Endothelial cell of umbilical vein (primary cell): ENCODE measurements around the gene KNCN. TPM values are rescaled to one million over a fixed set of nuclear protein-coding genes. Genes with fewer than 3 reads are reported as not detected.

Experiments used
- BruUV-seq: library from RNA; stranded (reverse); fragments of 400-500 nt; replicated peaks from 2 replicates; lab custom pipeline; 2021; lab: Mats Ljungman, UMichigan
- CTCF ChIA-PET: fragments of 300-600, 350-600 bp; sonication (Branson Sonifier 250); formaldehyde crosslinking; loops from one replicate; lab custom pipeline; 2021; ENCODE audit warnings: antibody characterized with exemption, inconsistent platforms; lab: Charles Lee
- POLR2A ChIA-PET: fragments of 300-600, 350-600 bp; sonication (Branson Sonifier 250); formaldehyde crosslinking; loops from one replicate; lab custom pipeline; 2021; ENCODE audit warnings: antibody characterized with exemption, inconsistent platforms; lab: Charles Lee
- DNase-seq: peaks from one replicate; pipeline ENCODE4 v3.0.0-alpha.2; 2011; ENCODE audit warnings: low read depth, low spot score
- FAIRE-seq: peaks from 2 replicates; lab custom pipeline; 2011; peaks lifted over from hg19 to GRCh38; lab: Jason Lieb, UNC
- H2AFZ ChIP-seq: 2 replicates; pipeline ENCODE4 v1.6.0; 2012; ENCODE audit warnings: low read depth, low read length, control low read depth, inconsistent platforms
- H3K27ac ChIP-seq: 2 replicates; pipeline ENCODE4 v1.5.1; 2011; ENCODE audit warnings: low read depth, mild to moderate bottlenecking, control low read depth, low read length, moderate library complexity; ENCODE audit not compliant: insufficient read depth
- H3K27me3 ChIP-seq, 2 experiments: 2 replicates each; pipeline versions ENCODE4 v1.6.0 to v1.6.1; 2011; ENCODE audit warnings: low read length in 2 of 2, mixed read lengths in 1 of 2; ENCODE audit not compliant: control insufficient read depth in 2 of 2, insufficient read depth in 2 of 2
- H3K36me3 ChIP-seq, 2 experiments: 2 replicates in 1 of 2; 3 replicates in 1 of 2; pipeline ENCODE4 v1.5.1; 2011; ENCODE audit warnings: low read length in 2 of 2, mild to moderate bottlenecking in 1 of 2, moderate library complexity in 1 of 2; ENCODE audit not compliant: control insufficient read depth in 2 of 2, insufficient read depth in 2 of 2; ENCODE audit errors: extremely low read depth in 1 of 2
- H3K4me1 ChIP-seq: 3 replicates; pipeline ENCODE4 v1.5.1; 2011; ENCODE audit warnings: mild to moderate bottlenecking, low read length; ENCODE audit not compliant: control insufficient read depth, insufficient read depth; ENCODE audit errors: extremely low read depth
- H3K4me2 ChIP-seq: 2 replicates; pipeline ENCODE4 v1.6.1; 2011; ENCODE audit warnings: low read length, control low read depth, mixed read lengths; ENCODE audit not compliant: insufficient read depth
- H3K4me3 ChIP-seq, 3 experiments: fragments of 200-600 bp in 1 of 3; sonication (generic), shearing (Covaris generic) in 1 of 3; replicated peaks in 1 of 3; 2 replicates each; pipeline ENCODE4 v1.5.1; 2011 to 2016; ENCODE audit warnings: control low read depth in 3 of 3, low read length in 3 of 3, mild to moderate bottlenecking in 2 of 3, inconsistent platforms in 1 of 3, low read depth in 1 of 3, moderate library complexity in 1 of 3; ENCODE audit not compliant: insufficient read depth in 1 of 3
- H3K79me2 ChIP-seq: 2 replicates; pipeline ENCODE4 v1.6.0; 2012; ENCODE audit warnings: low read length, inconsistent platforms; ENCODE audit not compliant: control insufficient read depth, insufficient read depth
- H3K9ac ChIP-seq: replicated peaks from 2 replicates; pipeline ENCODE3; 2011; ENCODE audit warnings: low read length, control low read depth; ENCODE audit not compliant: insufficient read depth; ENCODE audit errors: extremely low read depth
- H3K9me1 ChIP-seq: replicated peaks from 3 replicates; pipeline ENCODE4 v1.6.0; 2011; ENCODE audit warnings: mild to moderate bottlenecking, low read length; ENCODE audit not compliant: control insufficient read depth, insufficient read depth; ENCODE audit errors: extremely low read depth
- H3K9me3 ChIP-seq: replicated peaks from 2 replicates; pipeline ENCODE4 v1.5.1; 2012; ENCODE audit warnings: low read length, inconsistent platforms; ENCODE audit not compliant: control insufficient read depth, insufficient read depth
- H4K20me1 ChIP-seq: replicated peaks from 2 replicates; pipeline ENCODE3; 2011; ENCODE audit warnings: mild to moderate bottlenecking, low read length; ENCODE audit not compliant: control insufficient read depth, insufficient read depth; ENCODE audit errors: extremely low read depth
- CTCF ChIP-seq, 2 donors: IDR thresholded peaks; 1 replicate in 1 of 2; 2 replicates in 1 of 2; pipeline ENCODE4 v1.5.1; 2011; ENCODE audit warnings: low read length in 2 of 2, mild to moderate bottlenecking in 2 of 2, moderate library complexity in 2 of 2, control low read depth in 1 of 2, inconsistent platforms in 1 of 2, low read depth in 1 of 2; ENCODE audit not compliant: insufficient read depth in 1 of 2; ENCODE audit errors: extremely low read depth in 1 of 2
- EZH2 ChIP-seq: IDR thresholded peaks from 2 replicates; pipeline ENCODE4 v1.6.1; 2012; ENCODE audit warnings: borderline replicate concordance, low read depth, mild to moderate bottlenecking, moderate library complexity, low read length, inconsistent platforms; ENCODE audit not compliant: severe bottlenecking
- FOS ChIP-seq: IDR thresholded peaks from 2 replicates; pipeline ENCODE4 v1.6.1; 2011; ENCODE audit warnings: mild to moderate bottlenecking, low read length, moderate library complexity, borderline replicate concordance; ENCODE audit not compliant: insufficient read depth
- GATA2 ChIP-seq: IDR thresholded peaks from 2 replicates; pipeline ENCODE4 v1.7.0; 2011; ENCODE audit warnings: low read depth, mild to moderate bottlenecking, moderate library complexity, mixed read lengths, low read length; ENCODE audit not compliant: insufficient read length, insufficient read depth
- JUN ChIP-seq: IDR thresholded peaks from 2 replicates; pipeline ENCODE4 v1.6.1; 2011; ENCODE audit warnings: borderline replicate concordance, low read depth; ENCODE audit not compliant: insufficient read length, insufficient read depth
- MAX ChIP-seq: IDR thresholded peaks from 2 replicates; pipeline ENCODE4 v1.6.1; 2011; ENCODE audit not compliant: insufficient read depth, insufficient read length
- MYC ChIP-seq: IDR thresholded peaks from one replicate; pipeline ENCODE4 v1.6.1; 2011; ENCODE audit warnings: mild to moderate bottlenecking, low read depth, low read length
- POLR2A ChIP-seq: IDR thresholded peaks from 2 replicates; pipeline ENCODE4 v1.6.1; 2012; ENCODE audit warnings: low read depth, mild to moderate bottlenecking, control low read depth, low read length
- POLR2AphosphoS5 ChIP-seq: IDR thresholded peaks from 2 replicates; pipeline ENCODE4 v1.6.1; 2012; ENCODE audit warnings: low read depth, mild to moderate bottlenecking, control low read depth, low read length, moderate library complexity; ENCODE audit not compliant: insufficient read depth
- dilution Hi-C: fragments of 300-500 bp; cut with MboI; formaldehyde crosslinking; loops from one replicate; pipeline ENCODE4 v1.15.0; 2019; ENCODE audit warnings: low sequenced_read_pairs; ENCODE audit not compliant: extremely low pct_ligation_motif_present
- intact Hi-C: fragments of 100-400 bp; cut with micrococcal nuclease; formaldehyde crosslinking; loops from one replicate; pipeline ENCODE4 v1.10.0; 2022
- polyA plus RNA-seq, 4 experiments: library from polyadenylated mRNA; depleted of rRNA in 3 of 4; stranded (reverse) in 3 of 4; unstranded in 1 of 4; fragments of >200 nt; gene quantifications; 2 replicates each; pipeline versions ENCODE4 v1.2.1 to v1.2.3, GENCODE V29; 2011 to 2012; ENCODE audit warnings: missing spikeins in 1 of 4
- total RNA-seq: library from RNA; stranded (reverse); gene quantifications from 2 replicates; pipeline ENCODE4 v1.2.3, GENCODE V29; 2021

Gene KNCN
- total and polyA plus RNA-seq, 2 donors (not counting 3 experiments of a cell fraction or from before 2014, with no cell fraction given), result not detected

- CTCF ChIA-PET, result interaction anchor here (1.8 kb wide), 1 partner anchor 9 kb away, joined by 5 read pairs; the partner anchor contains the start of gene MKNK1
- H4K20me1 ChIP-seq, result no peaks in the 10 kb centered on the region
- POLR2A ChIA-PET, result interaction anchor here (0.6 kb wide), 1 partner anchor 195 kb away, joined by 4 read pairs; no protein-coding TSS in a partner anchor
- H3K9me1 ChIP-seq, result no peaks in the 10 kb centered on the region
- no peak for FAIRE-seq
- intact Hi-C loops (no loop called here), dilution Hi-C loops (no loop called here)
- H3K4me1 ChIP-seq, result no peaks in the 10 kb centered on the region
- H2AFZ ChIP-seq, result no peak overlapping the region
- no peak for DNase-seq
- no peak overlapping the region for H3K4me3 ChIP-seq
- H3K36me3 ChIP-seq, result peaks cover 0 to 12% of the 10 kb centered on the region in 2 experiments
- no peaks in the 10 kb centered on the region for H3K27me3 ChIP-seq
- H3K27ac ChIP-seq, result no peak overlapping the region
- no TSS peak for BruUV-seq
- TF ChIP-seq POLR2AphosphoS5 (no peak), JUN (no peak), GATA2 (no peak), POLR2A (no peak), EZH2 (no peak), MAX (no peak), CTCF (IDR thresholded peaks at IDR 0.05; ENCODE audit: extremely low read depth in 1 of 2, insufficient read depth in 1 of 2, low read depth in 1 of 2, low read length in 2 of 2) (no peak), FOS (no peak), MYC (no peak)
- H3K79me2 ChIP-seq, result no peaks in the 10 kb centered on the region
- H3K9ac ChIP-seq, result no peak overlapping the region
- H3K4me2 ChIP-seq, result no peak overlapping the region
- no peaks in the 10 kb centered on the region for H3K9me3 ChIP-seq
Measured at GRCh38 chr1:46595127-46595526, 43.7 kb upstream of the KNCN start.
